Colonic mucosa (tissue), 4 donors: ENCODE results near the gene PAGE1. TPM values are rescaled to one million over a fixed set of nuclear protein-coding genes. Genes with fewer than 3 reads are reported as not detected.
"Not testable (repeated sequence)": the region's sequence is repeated elsewhere in the genome, so short reads cannot be mapped to it uniquely, and the experiment has no call there.

Experiments
- DNase-seq: peaks from one replicate; pipeline ENCODE4 v3.0.0-alpha.2; 2020
- H3K27ac ChIP-seq: fragments of 200-600 bp; one replicate; pipeline ENCODE4 v1.8.0; 2021
- H3K27me3 ChIP-seq: fragments of 200-600 bp; one replicate; pipeline ENCODE4 v1.8.0; 2021
- H3K36me3 ChIP-seq: fragments of 200-600 bp; one replicate; pipeline ENCODE4 v1.8.0; 2021
- H3K4me1 ChIP-seq: fragments of 200-600 bp; one replicate; pipeline ENCODE4 v1.8.0; 2021; ENCODE audit warnings: mild to moderate bottlenecking
- H3K4me3 ChIP-seq: fragments of 200-600 bp; one replicate; pipeline ENCODE4 v1.8.0; 2021
- H3K9ac ChIP-seq, 2 donors: one replicate each; pipeline ENCODE4 v1.7.0; 2013; ENCODE audit warnings: control low read depth in 2 of 2, low read depth in 2 of 2, low read length in 2 of 2
- H3K9me3 ChIP-seq: fragments of 200-600 bp; one replicate; pipeline ENCODE4 v1.8.0; 2021
- intact Hi-C: fragments of 100-400 bp; cut with DNase I; formaldehyde crosslinking; loops from one replicate; pipeline ENCODE4 v1.14.1; 2022
- total RNA-seq, 2 donors: library from RNA; stranded (reverse); fragmentation: NEBNext Ultra II Directional in 1 of 2; extraction: Animal tissue kit (Norgen Biotek cat#: 25700) in 1 of 2; gene quantifications; one replicate each; pipeline ENCODE4 v1.2.1, GENCODE V29; 2021
- TF ChIP-seq, protein P1 (sequence below): fragments of 200-600 bp; IDR thresholded peaks from one replicate; pipeline ENCODE4 v1.8.0; 2022; ENCODE audit warnings: antibody characterized with exemption, mild to moderate bottlenecking
- donor health status: healthy.
- donor health status: DM: no; HTN: no; CAD: no.
- donor health status: DM: no; HTN: no; CAD: no.

PAGE1 gene
- total RNA-seq, 2 donors from 2014 or later = not detected

GRCh38 chrX:49725401-49725800 is 29.6 kb upstream of the PAGE1 start:
- TF ChIP-seq, protein P1, sequence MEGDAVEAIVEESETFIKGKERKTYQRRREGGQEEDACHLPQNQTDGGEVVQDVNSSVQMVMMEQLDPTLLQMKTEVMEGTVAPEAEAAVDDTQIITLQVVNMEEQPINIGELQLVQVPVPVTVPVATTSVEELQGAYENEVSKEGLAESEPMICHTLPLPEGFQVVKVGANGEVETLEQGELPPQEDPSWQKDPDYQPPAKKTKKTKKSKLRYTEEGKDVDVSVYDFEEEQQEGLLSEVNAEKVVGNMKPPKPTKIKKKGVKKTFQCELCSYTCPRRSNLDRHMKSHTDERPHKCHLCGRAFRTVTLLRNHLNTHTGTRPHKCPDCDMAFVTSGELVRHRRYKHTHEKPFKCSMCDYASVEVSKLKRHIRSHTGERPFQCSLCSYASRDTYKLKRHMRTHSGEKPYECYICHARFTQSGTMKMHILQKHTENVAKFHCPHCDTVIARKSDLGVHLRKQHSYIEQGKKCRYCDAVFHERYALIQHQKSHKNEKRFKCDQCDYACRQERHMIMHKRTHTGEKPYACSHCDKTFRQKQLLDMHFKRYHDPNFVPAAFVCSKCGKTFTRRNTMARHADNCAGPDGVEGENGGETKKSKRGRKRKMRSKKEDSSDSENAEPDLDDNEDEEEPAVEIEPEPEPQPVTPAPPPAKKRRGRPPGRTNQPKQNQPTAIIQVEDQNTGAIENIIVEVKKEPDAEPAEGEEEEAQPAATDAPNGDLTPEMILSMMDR = no peak
- Histone ChIP-seq H3K4me3 (no peak overlapping the region), H3K9ac (no peak overlapping the region), H3K9me3 (no peaks in the 10 kb centered on the region), H3K27me3 (no peaks in the 10 kb centered on the region), H3K4me1 (no peaks in the 10 kb centered on the region), H3K27ac (no peak overlapping the region), H3K36me3 (no peaks in the 10 kb centered on the region)
- intact Hi-C loops = no loop called here
- DNase-seq = no peak

- intact Hi-C loops, H3K27me3 ChIP-seq: not testable (repeated sequence)
These were observed 24.3 kb upstream of the PAGE1 start for GRCh38 chrX:49720106-49720505.

GRCh38 chrX:49712577-49712976 is 16.8 kb upstream of the PAGE1 start:
- Histone ChIP-seq H3K27me3 (no peaks in the 10 kb centered on the region), H3K27ac (no peak overlapping the region), H3K36me3 (no peaks in the 10 kb centered on the region), H3K9me3 (no peaks in the 10 kb centered on the region), H3K4me1 (no peaks in the 10 kb centered on the region), H3K9ac (no peak overlapping the region), H3K4me3 (no peak overlapping the region)
- no peak for DNase-seq
- intact Hi-C loops = no loop called here
- TF ChIP-seq, protein P1 = no peak

More at GRCh38 chrX:49720106-49720505, 24.3 kb upstream of the PAGE1 start:
- H3K9ac ChIP-seq, H3K36me3 ChIP-seq, H3K27ac ChIP-seq, DNase-seq, H3K4me1 ChIP-seq, H3K9me3 ChIP-seq, H3K4me3 ChIP-seq: not testable (repeated sequence)

DNA sequence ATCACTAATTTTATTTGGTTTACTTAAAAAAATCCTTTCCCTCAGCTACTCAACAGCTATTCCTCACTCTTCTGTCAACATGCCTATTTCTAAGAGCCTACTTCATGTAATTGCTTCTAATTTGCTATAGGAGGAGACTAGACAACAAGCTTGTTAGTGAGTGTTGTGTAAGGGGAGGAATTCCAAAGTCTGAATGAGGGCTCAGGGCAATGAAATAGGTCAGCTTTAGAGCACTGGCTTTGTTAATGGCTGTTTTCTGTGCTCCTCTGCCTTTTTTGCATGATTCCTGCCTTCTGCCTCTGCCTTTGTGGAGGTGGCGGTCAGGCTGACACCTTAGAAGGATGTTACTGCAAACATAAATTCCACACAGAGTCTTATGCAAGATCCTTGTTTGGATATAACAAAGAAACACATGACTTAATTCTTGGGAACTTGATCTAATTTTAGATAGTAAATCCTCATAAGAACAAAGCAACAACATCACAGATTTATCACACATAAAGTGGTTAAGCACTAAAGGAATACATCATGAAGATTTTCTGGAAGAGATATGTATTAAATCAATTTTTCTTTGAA is 15.0 kb upstream of the PAGE1 start:
- intact Hi-C loops = no loop called here
- no peaks in the 10 kb centered on the region for H3K9me3 ChIP-seq
- no peak overlapping the region for H3K27ac ChIP-seq
- no peaks in the 10 kb centered on the region for H3K36me3 ChIP-seq
- TF ChIP-seq, protein P1 = no peak
- H3K27me3 ChIP-seq = peaks cover under 1% of the 10 kb centered on the region
- H3K9ac ChIP-seq = no peak overlapping the region
- no peaks in the 10 kb centered on the region for H3K4me1 ChIP-seq
- H3K4me3 ChIP-seq = no peak overlapping the region
- no peak for DNase-seq

GRCh38 chrX:49704691-49705404 is 9.1 kb upstream of the PAGE1 start:
- DNase-seq = no peak

More at GRCh38 chrX:49704691-49705404, 9.1 kb upstream of the PAGE1 start:
- peaks cover 4% of the 10 kb centered on the region for H3K27me3 ChIP-seq
- H3K36me3 ChIP-seq = no peaks in the 10 kb centered on the region
- intact Hi-C loops = no loop called here
- H3K27ac ChIP-seq = no peak overlapping the region
- H3K4me1 ChIP-seq = no peaks in the 10 kb centered on the region
- H3K4me3 ChIP-seq = no peak overlapping the region
- no peak overlapping the region for H3K9ac ChIP-seq
- no peaks in the 10 kb centered on the region for H3K9me3 ChIP-seq
- TF ChIP-seq, protein P1 = no peak
